SKM-1 treated with dmso at 0.1 percent for 144 hours (cell line): ENCODE results near the gene RALGAPA2.
A peak's percentile ranks its signal among the peaks of the same experiment; 100 is the strongest.

Experiments used
- DNase-seq: peaks from one replicate; lab custom pipeline; 2025; ENCODE audit not compliant: unreplicated experiment; lab: John Stamatoyannopoulos, UW

Gene RALGAPA2

DNA sequence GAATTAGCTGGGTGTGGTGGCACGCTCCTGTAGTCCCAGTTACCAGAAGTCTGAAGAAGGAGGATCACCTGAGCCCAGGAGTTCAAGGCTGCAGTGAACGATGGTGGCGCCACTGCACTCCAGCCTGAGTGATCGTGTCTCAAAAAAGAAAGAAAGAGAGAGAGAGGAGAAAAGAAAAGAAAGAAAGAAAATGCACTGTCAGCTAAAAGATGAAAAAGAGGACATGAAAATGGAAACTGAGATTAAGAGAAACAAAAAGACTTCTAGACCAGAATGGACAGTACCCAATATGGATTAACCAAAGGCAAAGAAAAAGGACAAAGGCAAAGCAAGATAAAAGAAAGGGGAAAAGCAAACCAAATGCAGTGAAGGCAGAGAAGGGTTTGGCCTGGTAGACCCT is 9.0 kb upstream of the RALGAPA2 start:
- no peak for DNase-seq

- DNase-seq: no peak
These were observed 7.7 kb upstream of the RALGAPA2 start for GRCh38 chr20:20720158-20720557.

GRCh38 chr20:20719411-20719810 is 7.0 kb upstream of the RALGAPA2 start:
- no peak for DNase-seq

DNA sequence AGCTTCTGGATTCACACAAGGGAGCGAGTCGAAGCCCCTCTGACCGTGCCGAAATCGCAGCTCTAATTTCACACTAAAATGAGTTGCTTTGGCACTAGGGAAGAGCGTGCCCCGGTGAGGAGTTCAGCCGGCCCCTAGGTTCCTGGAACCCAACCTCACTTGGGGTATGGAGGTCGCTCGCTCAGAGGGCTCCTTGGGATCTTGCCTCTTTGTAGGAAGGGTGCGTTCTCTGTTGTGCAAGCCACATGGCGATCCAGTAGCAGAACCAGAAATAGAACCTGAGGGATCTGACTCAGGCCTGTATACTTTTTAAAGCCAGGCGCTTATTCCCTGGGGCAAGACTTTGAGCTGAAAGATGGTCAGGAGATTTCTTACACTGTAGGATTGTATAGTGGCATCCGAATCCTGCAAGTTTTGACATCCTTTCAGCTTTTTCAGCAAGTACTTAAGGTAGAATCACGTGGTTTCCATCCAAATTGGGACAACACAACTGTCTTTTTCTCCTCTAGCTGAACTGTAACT is 861 bp upstream of the RALGAPA2 start:
- no peak for DNase-seq

DNA sequence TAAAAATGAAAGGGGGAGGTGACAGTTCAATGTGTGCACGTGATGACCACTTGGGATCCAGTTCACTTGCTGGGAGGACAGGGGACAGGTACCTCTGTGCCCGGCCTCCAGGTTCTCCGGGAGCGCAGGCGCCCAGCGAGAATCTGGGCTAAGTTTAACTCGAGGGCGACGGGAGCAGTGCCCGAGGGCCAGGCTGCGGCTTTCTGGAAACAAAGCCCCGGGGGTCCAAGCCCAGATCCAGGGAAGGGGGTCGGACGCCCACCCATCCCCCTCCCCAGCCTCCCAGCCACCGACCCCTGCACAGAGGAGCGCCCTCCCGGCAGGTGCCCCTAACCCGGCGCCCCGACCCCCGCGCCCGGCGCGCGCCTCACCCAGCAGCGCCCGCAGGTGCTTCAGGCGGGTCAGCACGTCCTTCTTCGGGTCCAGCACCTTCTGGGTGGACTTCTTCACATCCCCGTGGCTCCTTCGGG is 405 bp downstream of the RALGAPA2 start:
- DNase-seq: no peak

DNA sequence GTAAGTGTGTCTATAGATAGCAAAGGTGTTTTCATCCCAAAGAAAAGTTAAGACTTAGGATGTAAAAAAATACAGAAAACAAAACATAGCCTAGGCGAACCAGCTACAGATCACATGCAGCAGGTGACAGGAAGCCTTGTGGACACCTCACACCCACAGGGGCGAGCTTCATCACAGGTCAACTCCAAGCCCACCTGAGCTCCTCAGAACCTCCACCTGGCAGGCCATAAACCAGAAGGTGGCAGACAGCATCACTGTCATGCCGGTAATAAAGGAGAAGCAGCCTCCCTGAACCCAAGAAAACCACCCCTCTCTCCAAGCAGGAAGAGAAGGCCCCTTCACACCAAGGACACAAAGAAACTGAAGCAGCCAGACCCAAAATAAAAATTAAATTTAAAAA is 1.0 kb downstream of the RALGAPA2 start:
- DNase-seq: no peak

- DNase-seq: peak; percentile 72
These were observed 1.8 kb downstream of the RALGAPA2 start for GRCh38 chr20:20710443-20711315.

DNA sequence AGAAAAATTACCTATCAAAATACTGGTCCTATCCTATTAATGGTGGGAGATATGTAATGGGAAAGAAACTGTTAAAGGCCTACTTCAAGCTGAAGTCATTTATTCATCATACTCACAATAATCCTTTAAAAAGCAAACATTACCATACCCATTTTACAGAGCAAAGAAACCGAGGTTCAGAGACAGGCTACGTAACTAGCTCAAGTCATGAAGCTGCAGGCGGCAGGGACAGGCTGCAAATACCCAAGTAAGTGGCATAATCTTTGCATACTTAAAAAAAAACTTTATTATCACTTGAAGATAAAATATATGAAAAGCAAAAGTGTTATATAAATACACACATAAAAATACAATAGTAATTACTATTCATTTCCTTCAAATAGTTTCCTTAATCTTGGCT is 2.6 kb downstream of the RALGAPA2 start:
- DNase-seq: no peak

GRCh38 chr20:20706285-20706684 is 6.2 kb downstream of the RALGAPA2 start:
- DNase-seq: no peak

DNA sequence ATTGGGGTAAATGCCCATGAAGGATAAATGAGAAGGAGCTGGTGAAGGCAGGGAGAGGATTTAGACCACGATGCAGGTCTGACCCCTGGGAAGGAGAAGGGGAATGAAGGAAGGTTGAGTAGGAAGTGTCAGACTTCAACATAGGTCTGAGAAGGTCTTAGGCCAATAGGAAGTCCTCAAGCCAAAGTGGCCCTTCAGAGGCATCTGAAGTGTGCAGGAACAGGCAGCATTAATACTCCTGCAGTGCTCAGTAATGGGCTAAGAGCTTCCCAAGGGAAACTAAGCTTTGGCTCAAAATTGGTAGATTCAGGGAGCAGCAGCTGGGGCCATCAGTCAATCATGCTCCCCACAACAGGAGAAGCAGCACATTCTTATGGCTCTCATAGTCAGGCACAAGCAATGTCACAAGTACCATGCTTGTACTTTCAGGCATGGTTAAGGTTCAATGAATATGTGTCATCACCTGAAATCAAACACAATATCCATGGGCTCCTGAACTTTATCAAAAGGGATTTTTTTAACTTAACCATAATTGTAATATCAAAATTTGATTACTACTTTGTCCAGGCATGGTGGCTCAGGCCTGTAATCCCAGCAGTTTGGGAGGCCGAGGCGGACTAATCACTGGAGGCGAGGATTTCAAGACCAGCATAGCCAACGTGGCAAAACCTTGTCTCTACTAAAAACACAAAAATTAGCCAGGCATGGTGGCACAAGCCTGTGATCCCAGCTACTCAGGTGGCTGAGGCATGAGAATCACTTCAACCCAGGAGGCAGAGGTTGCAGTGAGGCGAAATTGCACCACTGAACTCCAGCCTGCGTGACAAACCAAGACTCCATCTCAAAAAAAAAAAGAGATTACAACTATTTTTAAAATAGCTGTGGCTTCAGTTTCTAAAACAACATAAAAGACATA is 9.9 kb downstream of the RALGAPA2 start:
- DNase-seq: no peak

DNA sequence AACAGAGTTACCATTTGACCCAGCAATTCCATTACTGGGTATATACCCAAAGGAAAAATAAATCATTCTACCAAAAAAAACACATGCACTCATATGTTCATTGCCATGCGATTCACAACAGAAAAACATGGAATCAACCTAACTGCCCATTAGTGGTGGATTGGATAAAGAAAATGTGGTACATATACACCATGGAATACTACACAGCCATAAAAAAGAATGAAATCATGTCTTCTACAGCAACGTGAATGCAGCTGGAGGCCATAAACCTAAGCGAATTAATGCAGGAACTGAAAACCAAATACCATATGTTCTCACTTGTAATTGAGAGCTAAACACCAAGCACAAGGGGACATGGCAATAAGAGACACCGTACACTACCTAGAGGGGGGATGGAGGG is 12.5 kb downstream of the RALGAPA2 start:
- no peak for DNase-seq

GRCh38 chr20:20699144-20699543 is 13.3 kb downstream of the RALGAPA2 start:
- DNase-seq: no peak

DNA sequence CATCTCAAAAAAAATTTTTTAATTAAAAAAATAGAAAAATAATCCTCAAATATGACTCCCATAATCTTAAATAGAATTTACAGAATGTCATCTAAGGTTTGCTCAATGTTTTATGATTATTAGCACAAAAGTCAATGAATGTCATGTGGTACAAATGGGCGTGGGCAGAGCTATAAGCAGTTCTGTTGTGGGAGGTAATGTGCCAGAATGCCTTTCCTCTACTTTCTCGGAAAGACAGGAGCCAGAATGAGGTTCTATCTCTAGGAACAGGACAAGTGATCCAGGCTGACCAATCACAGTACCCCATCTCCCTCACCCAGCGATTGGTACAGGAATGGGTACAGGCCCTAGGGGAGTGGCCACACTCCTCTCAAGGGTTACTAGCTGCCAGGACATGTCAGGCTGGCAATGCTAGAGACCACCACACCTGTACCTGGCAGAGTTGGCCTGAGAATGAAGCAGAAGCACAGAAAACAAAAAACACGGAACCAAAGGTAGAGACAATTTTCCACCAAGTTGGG is 15.1 kb downstream of the RALGAPA2 start:
- no peak for DNase-seq

DNA sequence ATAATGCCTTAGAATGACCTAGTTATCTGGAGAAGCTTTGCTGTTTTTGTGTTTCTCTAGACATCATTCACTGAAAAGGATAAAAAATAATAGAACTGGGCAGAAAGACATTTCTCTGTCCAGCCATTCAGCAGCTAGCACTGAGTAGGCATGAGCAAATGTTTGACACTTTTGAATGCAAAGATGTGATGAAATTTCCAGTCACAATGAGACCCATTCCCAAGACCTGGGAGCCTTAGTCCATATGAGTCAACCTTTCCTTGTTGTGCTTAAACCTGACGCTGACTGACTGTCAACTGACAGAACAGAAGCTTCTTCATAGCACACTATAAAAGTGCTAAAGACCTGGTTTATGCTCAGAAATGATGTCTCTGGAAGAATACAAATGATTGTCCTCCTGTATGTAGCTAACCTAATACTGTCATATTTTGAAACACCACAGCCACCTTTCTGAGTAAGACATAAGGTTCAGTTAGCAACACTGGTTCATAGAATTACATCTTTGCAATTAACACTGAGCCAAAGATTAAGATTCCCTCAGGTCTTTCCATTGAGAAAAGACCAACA is 17.1 kb downstream of the RALGAPA2 start:
- DNase-seq: no peak

DNA sequence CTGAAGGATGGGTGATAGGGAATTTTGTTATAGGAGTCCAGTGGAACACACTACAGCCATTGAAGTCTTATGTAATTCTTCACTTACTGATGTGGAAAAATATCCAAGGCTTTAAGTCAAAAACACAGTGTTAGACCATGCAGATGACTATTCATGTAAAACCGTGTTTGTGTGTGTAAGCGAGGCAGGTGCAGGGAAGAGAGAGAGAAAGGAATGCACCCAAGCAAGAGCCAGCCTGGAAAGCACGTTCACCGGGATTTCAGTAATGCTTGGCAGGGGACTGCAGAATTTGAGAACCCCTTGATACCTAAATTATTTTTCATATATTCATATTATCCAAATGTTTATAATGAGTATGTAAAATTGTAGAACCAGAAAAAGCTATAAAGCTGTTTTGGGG is 17.9 kb downstream of the RALGAPA2 start:
- no peak for DNase-seq

DNA sequence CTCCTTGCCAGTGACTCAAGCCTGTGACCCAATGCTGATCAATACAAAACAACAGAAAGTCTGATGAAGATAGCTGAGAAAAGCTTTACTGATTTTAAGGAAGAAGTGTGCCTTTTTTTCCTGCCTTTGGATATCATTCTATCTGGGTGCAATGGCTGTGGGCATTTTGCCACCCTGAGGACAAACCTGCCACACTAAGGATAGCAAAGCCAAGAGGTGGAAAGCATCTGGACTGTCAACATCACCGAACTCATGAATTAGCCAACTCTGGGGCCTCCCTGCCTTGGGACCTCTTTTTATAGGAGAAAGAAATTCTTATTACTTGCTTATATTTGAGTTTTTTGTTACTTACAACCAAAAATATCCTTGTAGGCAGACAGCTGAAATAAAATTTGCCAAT is 19.9 kb downstream of the RALGAPA2 start:
- DNase-seq: no peak

DNA sequence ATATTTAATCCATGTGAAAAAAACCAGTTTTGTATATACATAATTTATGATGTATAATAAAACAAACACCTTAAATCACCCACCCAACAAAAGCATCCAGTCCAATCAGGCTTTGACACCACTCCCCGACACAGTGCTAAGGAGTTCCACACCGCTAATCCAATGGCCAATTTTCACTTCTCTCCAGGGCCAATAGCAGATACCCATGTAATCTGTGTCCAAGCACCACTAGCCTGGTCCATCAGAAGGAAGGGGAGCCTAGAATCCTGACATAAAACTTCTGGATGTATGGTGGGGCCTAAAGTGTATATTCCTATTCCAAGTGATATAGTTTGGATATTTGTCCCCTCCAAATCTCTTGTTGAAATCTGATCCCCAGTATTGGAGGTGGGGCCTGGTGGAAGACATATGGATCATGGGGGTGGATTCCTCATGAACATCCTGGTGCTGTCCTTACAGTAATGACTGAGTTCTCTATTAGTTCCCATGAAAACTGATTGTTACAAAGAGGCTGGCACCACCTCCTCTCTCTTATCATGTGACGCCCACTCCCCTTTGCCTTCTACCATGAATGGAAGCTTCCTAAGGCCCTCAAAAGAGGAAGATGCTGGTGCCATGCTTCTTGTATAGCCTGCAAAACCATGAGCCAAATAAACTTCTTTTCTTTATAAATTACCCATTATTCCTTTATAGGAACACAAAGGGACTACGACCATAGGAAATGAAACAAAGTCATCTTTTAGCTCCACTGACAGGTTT is 20.8 kb downstream of the RALGAPA2 start:
- no peak for DNase-seq

- DNase-seq: peak; percentile 77
These were observed 21.6 kb downstream of the RALGAPA2 start for GRCh38 chr20:20690676-20691476.

DNA sequence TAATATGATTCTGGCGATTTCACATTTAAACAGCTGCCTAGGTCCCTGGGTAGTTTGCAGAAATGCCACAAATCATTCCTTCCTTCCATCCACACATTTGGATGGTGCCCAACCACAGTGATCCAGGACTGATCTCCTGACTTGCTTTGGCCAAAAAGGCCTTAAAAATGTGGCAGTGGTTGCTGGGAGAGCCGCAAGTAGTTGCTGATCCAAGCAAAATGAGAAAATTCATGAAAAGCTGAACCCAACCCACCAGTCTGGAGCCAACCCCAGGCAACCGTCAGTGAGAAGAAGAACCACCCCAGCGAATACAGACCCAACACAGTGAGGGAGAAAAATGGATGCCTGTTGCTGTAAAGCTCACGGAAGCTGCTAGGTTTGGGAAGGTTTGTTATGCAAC is 25.1 kb downstream of the RALGAPA2 start:
- DNase-seq: no peak

DNA sequence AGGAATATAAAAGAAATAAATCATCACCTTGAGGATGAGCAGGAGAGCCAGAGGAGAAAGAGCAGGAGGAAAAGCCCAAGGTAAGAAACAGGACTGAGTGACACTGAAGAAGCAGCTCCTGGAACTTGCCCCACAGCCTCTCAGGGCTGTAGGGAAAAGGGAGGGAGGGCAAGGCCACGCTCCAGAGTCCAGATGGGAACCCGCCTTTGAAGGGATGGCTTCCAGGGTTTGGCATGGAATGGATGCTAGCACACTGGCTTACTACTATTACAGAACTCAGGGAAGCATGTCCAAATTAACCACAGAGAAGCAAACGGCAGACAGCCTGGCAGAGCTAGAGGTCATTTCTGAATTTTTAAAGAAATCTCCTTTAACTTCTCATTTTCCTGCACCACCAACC is 26.8 kb downstream of the RALGAPA2 start:
- DNase-seq: no peak
